ENCODE measurements around the gene MMP26.

DNA sequence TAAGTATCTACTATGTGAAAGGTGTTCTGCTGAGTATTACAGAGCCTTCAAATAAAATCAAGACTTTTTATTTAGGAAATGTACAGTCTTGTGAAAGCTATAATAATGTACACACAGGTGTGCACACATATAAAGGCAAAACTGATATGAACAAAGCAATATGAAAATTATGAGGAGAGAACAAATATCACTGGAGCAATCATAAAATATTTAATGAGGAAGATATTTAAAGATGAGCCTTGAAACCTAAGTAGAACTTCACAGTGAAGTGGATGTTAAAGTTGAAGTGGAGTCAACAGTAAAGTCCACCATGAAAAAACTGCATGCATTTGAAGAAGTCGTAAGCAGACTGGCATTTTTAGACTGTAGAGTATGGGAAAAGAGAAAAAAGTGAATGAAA is 46.6 kb downstream of the MMP26 start:
- TF ChIP-seq MAX (IDR thresholded peaks at IDR 0.05): no peak
- TF ChIP-seq, protein P1, sequence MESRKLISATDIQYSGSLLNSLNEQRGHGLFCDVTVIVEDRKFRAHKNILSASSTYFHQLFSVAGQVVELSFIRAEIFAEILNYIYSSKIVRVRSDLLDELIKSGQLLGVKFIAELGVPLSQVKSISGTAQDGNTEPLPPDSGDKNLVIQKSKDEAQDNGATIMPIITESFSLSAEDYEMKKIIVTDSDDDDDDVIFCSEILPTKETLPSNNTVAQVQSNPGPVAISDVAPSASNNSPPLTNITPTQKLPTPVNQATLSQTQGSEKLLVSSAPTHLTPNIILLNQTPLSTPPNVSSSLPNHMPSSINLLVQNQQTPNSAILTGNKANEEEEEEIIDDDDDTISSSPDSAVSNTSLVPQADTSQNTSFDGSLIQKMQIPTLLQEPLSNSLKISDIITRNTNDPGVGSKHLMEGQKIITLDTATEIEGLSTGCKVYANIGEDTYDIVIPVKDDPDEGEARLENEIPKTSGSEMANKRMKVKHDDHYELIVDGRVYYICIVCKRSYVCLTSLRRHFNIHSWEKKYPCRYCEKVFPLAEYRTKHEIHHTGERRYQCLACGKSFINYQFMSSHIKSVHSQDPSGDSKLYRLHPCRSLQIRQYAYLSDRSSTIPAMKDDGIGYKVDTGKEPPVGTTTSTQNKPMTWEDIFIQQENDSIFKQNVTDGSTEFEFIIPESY (IDR thresholded peaks at IDR 0.05): no peak
- TF ChIP-seq JUND (IDR thresholded peaks at IDR 0.05): no peak
